ENCODE data around the gene LRRK1.

DNA sequence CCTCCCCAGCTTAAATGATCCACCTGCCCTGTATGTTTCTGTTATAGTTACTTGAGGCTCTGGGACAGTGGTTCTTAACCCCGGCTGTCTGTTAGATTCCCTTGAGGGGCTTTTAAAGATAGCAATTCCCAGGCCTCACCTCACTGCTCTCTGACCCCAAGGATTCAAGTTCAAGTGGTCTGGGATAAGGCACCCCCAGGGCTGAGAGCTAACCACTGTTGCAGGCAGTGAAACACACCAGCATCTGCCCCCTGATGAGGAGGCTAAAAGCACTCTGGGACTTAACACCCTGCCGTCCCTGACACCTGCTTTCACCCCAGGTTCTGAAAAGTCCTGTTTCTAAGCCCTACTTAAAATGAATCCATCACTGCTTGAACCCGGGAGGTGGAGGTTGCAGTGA, 103.7 kb downstream of the LRRK1 start:
- TF ChIP-seq, protein P1, sequence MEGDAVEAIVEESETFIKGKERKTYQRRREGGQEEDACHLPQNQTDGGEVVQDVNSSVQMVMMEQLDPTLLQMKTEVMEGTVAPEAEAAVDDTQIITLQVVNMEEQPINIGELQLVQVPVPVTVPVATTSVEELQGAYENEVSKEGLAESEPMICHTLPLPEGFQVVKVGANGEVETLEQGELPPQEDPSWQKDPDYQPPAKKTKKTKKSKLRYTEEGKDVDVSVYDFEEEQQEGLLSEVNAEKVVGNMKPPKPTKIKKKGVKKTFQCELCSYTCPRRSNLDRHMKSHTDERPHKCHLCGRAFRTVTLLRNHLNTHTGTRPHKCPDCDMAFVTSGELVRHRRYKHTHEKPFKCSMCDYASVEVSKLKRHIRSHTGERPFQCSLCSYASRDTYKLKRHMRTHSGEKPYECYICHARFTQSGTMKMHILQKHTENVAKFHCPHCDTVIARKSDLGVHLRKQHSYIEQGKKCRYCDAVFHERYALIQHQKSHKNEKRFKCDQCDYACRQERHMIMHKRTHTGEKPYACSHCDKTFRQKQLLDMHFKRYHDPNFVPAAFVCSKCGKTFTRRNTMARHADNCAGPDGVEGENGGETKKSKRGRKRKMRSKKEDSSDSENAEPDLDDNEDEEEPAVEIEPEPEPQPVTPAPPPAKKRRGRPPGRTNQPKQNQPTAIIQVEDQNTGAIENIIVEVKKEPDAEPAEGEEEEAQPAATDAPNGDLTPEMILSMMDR (IDR thresholded peaks at IDR 0.05; ENCODE audit: low read length): no peak
- TF ChIP-seq EZH2 (IDR thresholded peaks at IDR 0.05; ENCODE audit: borderline replicate concordance, low read length): no peak
